Breast epithelium (tissue), 4 donors: Measurements from ENCODE around the gene SETD2. TPM values are rescaled to one million over a fixed set of nuclear protein-coding genes. Genes with fewer than 3 reads are reported as not detected.
"Not testable (repeated sequence)": the region's sequence is repeated elsewhere in the genome, so short reads cannot be mapped to it uniquely, and the experiment has no call there.

Source experiments
- DNase-seq, 2 donors: peaks; one replicate each; pipeline ENCODE4 v3.0.0-alpha.2; 2019; ENCODE audit warnings: low spot score in 2 of 2
- H3K27ac ChIP-seq, 2 donors: fragments of 200-600 bp; sonication (generic) in 1 of 2; one replicate each; pipeline ENCODE4 v1.5.1; 2016 to 2019; ENCODE audit warnings: mild to moderate bottlenecking in 1 of 2
- H3K27me3 ChIP-seq, 2 donors: fragments of 200-600 bp; sonication (generic) in 1 of 2; one replicate each; pipeline versions ENCODE4 v1.5.1 to v1.6.0; 2017 to 2019; ENCODE audit warnings: control low read depth in 1 of 2, mild to moderate bottlenecking in 1 of 2
- H3K36me3 ChIP-seq: fragments of 200-600 bp; one replicate; pipeline ENCODE4 v1.5.1; 2019
- H3K4me1 ChIP-seq, 2 donors: fragments of 200-600 bp; sonication (generic); one replicate each; pipeline ENCODE4 v1.5.1; 2016 to 2019; ENCODE audit warnings: control low read depth in 1 of 2
- H3K4me3 ChIP-seq, 3 donors: fragments of 200-600 bp; sonication (generic); 1 replicate in 2 of 3; 2 replicates in 1 of 3; pipeline ENCODE4 v1.5.1; 2016 to 2019; ENCODE audit warnings: mild to moderate bottlenecking in 3 of 3, moderate library complexity in 2 of 3
- H3K9me3 ChIP-seq, 2 donors: fragments of 200-600 bp; sonication (generic) in 1 of 2; one replicate each; pipeline ENCODE4 v1.5.1; 2016 to 2019; ENCODE audit warnings: control low read depth in 1 of 2
- POLR2A ChIP-seq: fragments of 450-650 bp; IDR thresholded peaks from one replicate; pipeline ENCODE4 v1.6.1; 2016; ENCODE audit warnings: antibody characterized with exemption, mild to moderate bottlenecking, moderate library complexity
- POLR2AphosphoS5 ChIP-seq, 3 donors: sonication (generic); formaldehyde crosslinking; IDR thresholded peaks; one replicate each; pipeline ENCODE4 v1.6.1; 2017; ENCODE audit warnings: antibody characterized with exemption in 3 of 3
- intact Hi-C: fragments of 100-400 bp; cut with DNase I; formaldehyde crosslinking; loops from one replicate; pipeline ENCODE4 v1.15.1; 2023; ENCODE audit warnings: low total_unique reads
- total RNA-seq, 3 donors: library from RNA; depleted of rRNA; stranded (reverse); fragments of >200 nt; gene quantifications; one replicate each; pipeline ENCODE4 v1.1.0, GENCODE V29; 2016
- TF ChIP-seq, protein P1 (sequence below), 3 donors: fragments of 450-650 bp; IDR thresholded peaks; one replicate each; pipeline ENCODE4 v1.5.1; 2016 to 2017; ENCODE audit warnings: antibody characterized with exemption in 3 of 3, mild to moderate bottlenecking in 3 of 3, moderate library complexity in 3 of 3

SETD2 gene
- total RNA-seq, 3 donors from 2014 or later = 59.8 to 87.8 (median 74.4) TPM

DNA sequence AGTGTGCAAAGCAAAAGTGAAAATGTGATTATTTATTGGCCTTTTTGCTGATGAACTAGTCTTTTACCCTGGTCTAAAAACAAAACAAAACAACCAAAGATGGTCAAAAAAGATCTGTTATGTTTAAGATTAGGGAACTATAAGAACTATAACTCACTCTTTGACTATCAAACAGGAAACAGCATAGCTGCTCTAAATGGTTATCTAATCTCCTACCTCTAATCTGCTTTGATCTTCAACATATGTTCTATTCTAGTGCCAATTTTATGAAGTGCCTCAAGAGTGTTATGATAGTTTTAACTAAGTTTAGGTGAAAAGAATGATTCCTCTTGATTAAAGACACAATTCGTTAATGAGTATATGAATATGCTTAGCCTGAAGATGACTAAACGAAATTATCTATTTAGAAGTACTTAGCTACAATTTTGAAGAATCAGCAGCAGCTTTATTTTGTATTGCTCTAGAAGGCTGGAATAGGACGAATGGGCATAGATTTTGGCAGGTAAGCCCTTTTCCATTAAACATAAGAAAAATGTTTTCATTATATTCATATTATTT is 46.0 kb downstream of the SETD2 start:
- Histone ChIP-seq H3K36me3 (no peaks in the 10 kb centered on the region), H3K27me3 (no peaks in the 10 kb centered on the region), H3K4me1 (no peaks in the 10 kb centered on the region), H3K9me3 (no peaks in the 10 kb centered on the region), H3K27ac (no peak overlapping the region), H3K4me3 (no peak overlapping the region)
- intact Hi-C loops = no loop called here
- TF ChIP-seq, protein P1, sequence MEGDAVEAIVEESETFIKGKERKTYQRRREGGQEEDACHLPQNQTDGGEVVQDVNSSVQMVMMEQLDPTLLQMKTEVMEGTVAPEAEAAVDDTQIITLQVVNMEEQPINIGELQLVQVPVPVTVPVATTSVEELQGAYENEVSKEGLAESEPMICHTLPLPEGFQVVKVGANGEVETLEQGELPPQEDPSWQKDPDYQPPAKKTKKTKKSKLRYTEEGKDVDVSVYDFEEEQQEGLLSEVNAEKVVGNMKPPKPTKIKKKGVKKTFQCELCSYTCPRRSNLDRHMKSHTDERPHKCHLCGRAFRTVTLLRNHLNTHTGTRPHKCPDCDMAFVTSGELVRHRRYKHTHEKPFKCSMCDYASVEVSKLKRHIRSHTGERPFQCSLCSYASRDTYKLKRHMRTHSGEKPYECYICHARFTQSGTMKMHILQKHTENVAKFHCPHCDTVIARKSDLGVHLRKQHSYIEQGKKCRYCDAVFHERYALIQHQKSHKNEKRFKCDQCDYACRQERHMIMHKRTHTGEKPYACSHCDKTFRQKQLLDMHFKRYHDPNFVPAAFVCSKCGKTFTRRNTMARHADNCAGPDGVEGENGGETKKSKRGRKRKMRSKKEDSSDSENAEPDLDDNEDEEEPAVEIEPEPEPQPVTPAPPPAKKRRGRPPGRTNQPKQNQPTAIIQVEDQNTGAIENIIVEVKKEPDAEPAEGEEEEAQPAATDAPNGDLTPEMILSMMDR (IDR thresholded peaks at IDR 0.05) = no peak
- TF ChIP-seq POLR2A (no peak), POLR2AphosphoS5 (IDR thresholded peaks at IDR 0.05) (no peak)
- DNase-seq = no peak

- H3K27me3 ChIP-seq, intact Hi-C loops, H3K27ac ChIP-seq, H3K4me1 ChIP-seq, DNase-seq, H3K4me3 ChIP-seq, H3K9me3 ChIP-seq, H3K36me3 ChIP-seq: not testable (repeated sequence)
Measured at GRCh38 chr3:47115524-47115923, 48.4 kb downstream of the SETD2 start.

DNA sequence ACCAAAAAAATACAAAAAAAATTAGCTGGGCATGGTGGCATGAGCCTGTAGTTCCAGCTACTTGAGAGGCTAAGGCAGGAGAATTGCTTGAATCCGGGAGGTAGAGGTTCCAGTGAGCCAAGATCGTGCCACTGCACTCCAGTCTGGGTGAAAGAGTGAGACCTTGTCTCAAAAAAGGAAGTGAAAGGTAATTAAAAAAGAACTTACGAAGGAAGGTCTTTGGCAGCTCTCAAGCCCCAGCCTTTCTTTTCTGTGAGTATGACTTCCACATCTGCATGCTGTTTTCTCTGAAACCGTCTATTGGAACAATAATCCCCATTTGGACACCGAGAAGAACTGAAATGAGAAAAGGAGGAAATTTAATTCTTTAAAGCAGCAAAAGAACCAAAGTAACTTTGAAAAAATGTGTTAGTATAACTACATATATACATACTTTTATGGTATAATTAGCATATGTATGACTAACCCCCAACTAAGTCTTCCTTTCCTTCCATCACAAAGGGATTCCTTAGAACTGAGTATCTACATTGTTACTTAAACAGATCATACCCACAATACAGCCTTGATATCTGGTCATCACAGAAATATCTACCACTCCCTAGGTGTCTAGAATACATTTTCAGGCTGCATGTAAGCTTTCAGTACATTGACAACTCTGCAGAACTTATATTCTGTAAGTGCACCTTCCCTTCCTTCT is 50.1 kb downstream of the SETD2 start:
- no peak overlapping the region for H3K27ac ChIP-seq
- TF ChIP-seq POLR2AphosphoS5 (IDR thresholded peaks at IDR 0.05) (no peak), POLR2A (no peak)
- TF ChIP-seq, protein P1 (IDR thresholded peaks at IDR 0.05) = no peak
- intact Hi-C loops = no loop called here
- no peaks in the 10 kb centered on the region for H3K4me1 ChIP-seq
- no peak overlapping the region for H3K4me3 ChIP-seq
- H3K27me3 ChIP-seq = no peaks in the 10 kb centered on the region
- H3K36me3 ChIP-seq = no peaks in the 10 kb centered on the region
- no peaks in the 10 kb centered on the region for H3K9me3 ChIP-seq
- no peak for DNase-seq

DNA sequence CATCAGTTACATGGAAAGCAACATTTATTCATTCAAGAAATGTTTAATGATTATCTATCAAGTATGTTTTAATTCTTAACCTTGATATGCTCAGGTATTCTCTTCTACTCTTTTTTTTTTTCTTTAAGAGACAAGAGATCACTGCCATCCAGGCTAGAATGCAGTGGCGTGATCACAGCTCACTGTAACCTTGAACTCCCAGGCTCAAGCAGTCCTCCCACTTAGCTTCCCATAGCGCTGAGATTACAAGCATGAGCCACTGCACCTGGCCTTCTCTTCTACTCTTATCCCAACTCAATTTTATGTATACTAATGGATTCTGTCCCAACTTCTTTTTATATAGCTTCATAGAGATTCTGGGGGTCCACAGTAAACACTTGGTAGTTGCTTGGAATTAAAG is 50.9 kb downstream of the SETD2 start:
- no peaks in the 10 kb centered on the region for H3K27me3 ChIP-seq
- H3K9me3 ChIP-seq = no peaks in the 10 kb centered on the region
- H3K4me1 ChIP-seq = no peaks in the 10 kb centered on the region
- DNase-seq = no peak
- TF ChIP-seq POLR2AphosphoS5 (IDR thresholded peaks at IDR 0.05) (no peak), POLR2A (no peak)
- TF ChIP-seq, protein P1 (IDR thresholded peaks at IDR 0.05) = no peak
- no peaks in the 10 kb centered on the region for H3K36me3 ChIP-seq
- intact Hi-C loops = no loop called here
- H3K27ac ChIP-seq = no peak overlapping the region
- no peak overlapping the region for H3K4me3 ChIP-seq

DNA sequence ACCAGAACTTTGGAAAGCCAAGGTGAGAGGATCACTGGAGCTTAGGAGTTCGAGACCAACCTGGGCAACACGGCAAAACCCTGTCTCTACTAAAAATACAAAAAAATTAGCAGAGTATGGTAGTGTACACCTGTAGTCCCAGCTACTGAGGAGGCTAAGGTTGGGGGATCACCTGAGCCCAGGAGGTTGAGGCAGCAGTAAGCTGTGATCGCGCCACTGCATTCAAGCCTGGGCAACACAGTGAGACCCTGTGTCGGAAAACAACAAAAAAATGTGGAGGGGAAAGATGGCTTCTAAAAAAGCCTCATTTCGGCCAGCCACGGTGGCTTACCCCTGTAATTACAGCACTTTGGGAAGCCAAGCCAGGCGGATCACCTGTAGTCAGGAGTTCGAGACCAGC is 54.5 kb downstream of the SETD2 start:
- no peaks in the 10 kb centered on the region for H3K36me3 ChIP-seq
- no peak overlapping the region for H3K27ac ChIP-seq
- intact Hi-C loops = no loop called here
- H3K4me3 ChIP-seq = no peak overlapping the region
- H3K27me3 ChIP-seq = no peaks in the 10 kb centered on the region
- TF ChIP-seq POLR2A (no peak), POLR2AphosphoS5 (IDR thresholded peaks at IDR 0.05) (no peak)
- TF ChIP-seq, protein P1 (IDR thresholded peaks at IDR 0.05) = no peak
- no peak for DNase-seq
- H3K9me3 ChIP-seq = no peaks in the 10 kb centered on the region
- no peaks in the 10 kb centered on the region for H3K4me1 ChIP-seq
